ENCODE data around the gene OSCP1. TPM values are rescaled to one million over a fixed set of nuclear protein-coding genes. Genes with fewer than 3 reads are reported as not detected.

The OSCP1 gene
- total RNA-seq, 1 donor from 2014 or later, result 6.2 TPM

GRCh38 chr1:36391271-36391670 is 59.0 kb downstream of the OSCP1 start:
- Mint-ChIP-seq H3K9me3 (ENCODE audit: low read depth) (no peaks in the 10 kb centered on the region), H3K4me1 (ENCODE audit: low read depth) (peaks cover 36% of the 10 kb centered on the region), H3K36me3 (ENCODE audit: low read depth) (peaks cover 21% of the 10 kb centered on the region), H3K4me3 (ENCODE audit: unreplicated experiment) (no peak overlapping the region), H3K27ac (ENCODE audit: unreplicated experiment) (peak overlapping the region; percentile 62), H3K27me3 (ENCODE audit: low read depth) (no peaks in the 10 kb centered on the region)
- no peak for TF ChIP-seq CTCF (IDR thresholded peaks at IDR 0.05)
- no peak for DNase-seq (ENCODE audit: low spot score)

- H3K9me3 Mint-ChIP-seq (ENCODE audit: low read depth), result no peaks in the 10 kb centered on the region
- TF ChIP-seq CTCF (IDR thresholded peaks at IDR 0.05), result no peak
- DNase-seq (ENCODE audit: low spot score), result no peak
- peaks cover 37% of the 10 kb centered on the region for H3K4me1 Mint-ChIP-seq (ENCODE audit: low read depth)
- no peak overlapping the region for H3K4me3 Mint-ChIP-seq (ENCODE audit: unreplicated experiment)
- H3K27ac Mint-ChIP-seq (ENCODE audit: unreplicated experiment), result peak overlapping the region; percentile 8
- peaks cover 21% of the 10 kb centered on the region for H3K36me3 Mint-ChIP-seq (ENCODE audit: low read depth)
- no peaks in the 10 kb centered on the region for H3K27me3 Mint-ChIP-seq (ENCODE audit: low read depth)
These were observed 59.8 kb downstream of the OSCP1 start for GRCh38 chr1:36390411-36390810.

- H3K9me3 Mint-ChIP-seq (ENCODE audit: low read depth), result no peaks in the 10 kb centered on the region
- peaks cover 20% of the 10 kb centered on the region for H3K36me3 Mint-ChIP-seq (ENCODE audit: low read depth)
- no peaks in the 10 kb centered on the region for H3K27me3 Mint-ChIP-seq (ENCODE audit: low read depth)
- H3K4me3 Mint-ChIP-seq (ENCODE audit: unreplicated experiment), result no peak overlapping the region
- peaks cover 36% of the 10 kb centered on the region for H3K4me1 Mint-ChIP-seq (ENCODE audit: low read depth)
- no peak for TF ChIP-seq CTCF (IDR thresholded peaks at IDR 0.05)
- peak overlapping the region; percentile 87 for H3K27ac Mint-ChIP-seq (ENCODE audit: unreplicated experiment)
- DNase-seq (ENCODE audit: low spot score), result no peak
These were observed 60.3 kb downstream of the OSCP1 start for GRCh38 chr1:36389999-36390398.

- no peaks in the 10 kb centered on the region for H3K27me3 Mint-ChIP-seq (ENCODE audit: low read depth)
- DNase-seq (ENCODE audit: low spot score), result no peak
- no peaks in the 10 kb centered on the region for H3K9me3 Mint-ChIP-seq (ENCODE audit: low read depth)
- peak overlapping the region; percentile 29 for H3K4me3 Mint-ChIP-seq (ENCODE audit: unreplicated experiment)
- H3K4me1 Mint-ChIP-seq (ENCODE audit: low read depth), result peaks cover 41% of the 10 kb centered on the region
- H3K27ac Mint-ChIP-seq (ENCODE audit: unreplicated experiment), result peak overlapping the region; percentile 87
- H3K36me3 Mint-ChIP-seq (ENCODE audit: low read depth), result peaks cover 19% of the 10 kb centered on the region
- no peak for TF ChIP-seq CTCF (IDR thresholded peaks at IDR 0.05)
These were observed 61.0 kb downstream of the OSCP1 start for GRCh38 chr1:36389261-36389660.

GRCh38 chr1:36387141-36387949 is 62.9 kb downstream of the OSCP1 start:
- Mint-ChIP-seq H3K9me3 (ENCODE audit: low read depth) (no peaks in the 10 kb centered on the region), H3K36me3 (ENCODE audit: low read depth) (peaks cover 15% of the 10 kb centered on the region), H3K4me1 (ENCODE audit: low read depth) (peaks cover 60% of the 10 kb centered on the region), H3K4me3 (ENCODE audit: unreplicated experiment) (peak overlapping the region; percentile 92), H3K27ac (ENCODE audit: unreplicated experiment) (peak overlapping the region; percentile 100), H3K27me3 (ENCODE audit: low read depth) (no peaks in the 10 kb centered on the region)
- no peak for DNase-seq (ENCODE audit: low spot score)
- TF ChIP-seq CTCF (IDR thresholded peaks at IDR 0.05), result no peak
